ENCODE results near the gene AGPAT1. TPM values are rescaled to one million over a fixed set of nuclear protein-coding genes. Genes with fewer than 3 reads are reported as not detected.

Gene AGPAT1
- polyA plus RNA-seq, 1 donor from 2014 or later = 17.2 TPM

DNA sequence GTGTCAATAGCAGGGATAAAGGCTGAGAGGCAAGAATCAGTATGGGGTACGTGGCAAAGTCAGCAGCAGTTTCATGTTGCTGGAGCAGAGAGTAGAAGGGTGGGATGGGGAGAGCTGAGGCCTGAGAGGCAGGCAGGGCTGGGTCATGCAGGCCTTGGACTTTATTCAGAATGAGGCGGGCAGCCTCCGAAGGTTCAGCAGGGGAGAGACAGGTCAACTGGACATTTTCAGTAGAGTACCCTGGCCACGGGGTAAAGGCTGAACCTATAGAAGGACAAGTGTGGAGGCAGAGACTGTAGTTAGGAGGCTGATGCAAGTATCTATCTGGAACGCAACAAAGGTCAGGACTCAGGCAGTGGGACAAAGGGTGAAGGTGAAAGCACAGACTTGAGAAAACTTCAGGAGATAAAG is 34.3 kb upstream of the AGPAT1 start:
- H3K27ac Mint-ChIP-seq = no peak overlapping the region

GRCh38 chr6:32208996-32209395 is 33.1 kb upstream of the AGPAT1 start:
- peaks cover 4 to 11% (median 7%) of the 10 kb centered on the region in 3 donors for H3K4me1 Mint-ChIP-seq
- H3K27ac Mint-ChIP-seq = no peak overlapping the region
- H3K36me3 Mint-ChIP-seq = no peaks in the 10 kb centered on the region
- no peaks in the 10 kb centered on the region for H3K9me3 Mint-ChIP-seq
- peaks cover 3% of the 10 kb centered on the region for H3K27me3 Mint-ChIP-seq
- no peak overlapping the region for H3K4me3 Mint-ChIP-seq

More for the DNA sequence above, 34.3 kb upstream of the AGPAT1 start:
- peaks cover 5 to 6% (median 6%) of the 10 kb centered on the region in 3 donors for H3K4me1 Mint-ChIP-seq
- H3K36me3 Mint-ChIP-seq = no peaks in the 10 kb centered on the region
- no peak overlapping the region for H3K4me3 Mint-ChIP-seq
- no peaks in the 10 kb centered on the region for H3K9me3 Mint-ChIP-seq
- H3K27me3 Mint-ChIP-seq = no peaks in the 10 kb centered on the region

DNA sequence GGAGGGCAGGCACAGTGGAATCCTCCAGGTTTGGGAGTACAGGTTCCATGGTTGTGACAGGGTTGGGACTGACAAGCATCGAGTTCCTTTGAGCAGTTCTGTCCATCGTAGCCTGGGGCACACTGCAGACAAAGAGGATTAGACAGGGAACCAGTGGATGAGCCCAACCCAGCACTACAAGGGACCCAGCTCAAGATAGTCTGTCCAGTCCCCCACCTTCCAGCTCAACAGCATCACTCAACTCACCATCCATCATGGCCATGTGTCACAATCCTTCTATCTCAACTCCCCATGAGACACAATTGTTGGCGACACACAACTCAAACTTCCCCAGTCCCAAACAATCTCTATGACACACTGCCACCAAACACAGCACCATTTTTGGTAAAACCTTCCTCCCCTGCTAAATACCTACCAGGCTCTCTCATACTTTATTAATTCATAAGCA is 28.4 kb upstream of the AGPAT1 start:
- H3K4me1 Mint-ChIP-seq = peaks cover 4 to 11% (median 6%) of the 10 kb centered on the region in 3 donors
- peaks cover 0 to 2% (median 0%) of the 10 kb centered on the region in 3 donors for H3K9me3 Mint-ChIP-seq
- H3K4me3 Mint-ChIP-seq = no peak overlapping the region
- no peaks in the 10 kb centered on the region for H3K36me3 Mint-ChIP-seq
- peaks cover 3% of the 10 kb centered on the region for H3K27me3 Mint-ChIP-seq
- H3K27ac Mint-ChIP-seq = no peak overlapping the region

DNA sequence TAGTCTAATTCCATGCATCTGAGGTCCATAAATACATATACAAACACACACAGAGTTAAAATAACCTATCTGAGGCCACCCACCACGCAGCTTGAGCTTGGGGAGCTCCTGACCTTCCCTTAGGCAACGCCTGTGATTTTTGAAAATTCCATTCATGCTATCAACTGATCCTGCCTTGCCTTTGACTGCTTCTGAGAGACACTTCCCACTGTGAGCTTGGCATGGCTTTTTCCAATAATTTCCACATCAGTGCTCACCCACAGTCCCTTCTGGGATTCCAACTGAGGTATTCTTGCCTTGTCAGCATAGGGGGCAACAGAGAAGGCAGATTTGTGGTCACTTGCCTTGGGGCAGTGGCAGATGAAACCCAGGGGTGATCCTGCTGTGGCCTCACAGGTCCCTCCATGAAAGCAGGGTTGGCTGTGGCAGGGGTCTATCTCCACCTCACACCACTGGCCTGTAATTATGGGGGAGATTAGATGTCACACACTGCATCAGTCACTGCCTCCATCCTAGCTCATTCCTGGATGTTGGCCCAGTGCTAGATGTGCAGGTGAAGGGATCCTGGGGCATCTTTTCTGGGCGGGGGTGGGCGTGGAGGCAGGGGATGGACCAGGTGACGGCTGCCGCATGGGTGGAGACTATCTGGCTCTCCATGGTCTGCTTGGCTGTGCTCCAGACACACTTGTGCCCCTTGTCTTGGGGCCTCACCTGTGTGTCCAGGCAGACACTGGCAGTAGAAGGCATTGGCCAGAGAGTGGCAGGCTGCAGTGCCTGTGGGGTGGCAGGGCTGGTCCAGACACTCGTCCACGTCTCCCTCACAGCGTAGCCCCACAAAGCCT is 27.8 kb upstream of the AGPAT1 start:
- Mint-ChIP-seq H3K4me3 (no peak overlapping the region), H3K4me1 (peaks cover 4 to 11% (median 6%) of the 10 kb centered on the region in 3 donors), H3K27ac (no peak overlapping the region), H3K27me3 (peaks cover 3% of the 10 kb centered on the region), H3K9me3 (peaks cover 0 to 2% (median 0%) of the 10 kb centered on the region in 3 donors), H3K36me3 (no peaks in the 10 kb centered on the region)

DNA sequence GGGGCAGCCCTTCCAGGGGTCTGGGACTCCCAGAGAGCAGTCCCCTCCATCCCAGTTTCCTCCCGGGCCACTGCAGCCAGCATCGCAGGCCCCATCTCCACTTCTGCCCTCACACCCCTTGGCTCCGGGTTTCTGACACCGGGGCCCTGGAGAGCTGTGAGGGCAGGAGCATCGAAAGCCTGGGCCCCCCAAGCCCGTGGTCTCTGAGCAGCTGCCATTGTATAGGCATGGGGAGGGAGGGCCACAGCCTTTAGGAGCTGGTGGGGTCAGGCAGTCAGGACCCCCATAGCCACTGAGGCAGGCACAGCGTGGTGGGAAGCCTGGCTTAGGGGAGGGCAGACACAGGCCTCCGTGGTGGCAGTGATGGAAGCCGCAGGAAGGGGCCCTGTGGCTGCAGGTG is 26.3 kb upstream of the AGPAT1 start:
- H3K27ac Mint-ChIP-seq = peak overlapping the region in 1 of 3 donors; percentile 67
- peaks cover 3% of the 10 kb centered on the region for H3K27me3 Mint-ChIP-seq
- no peaks in the 10 kb centered on the region for H3K36me3 Mint-ChIP-seq
- H3K4me3 Mint-ChIP-seq = no peak overlapping the region
- H3K9me3 Mint-ChIP-seq = peaks cover 0 to 2% (median 0%) of the 10 kb centered on the region in 3 donors
- H3K4me1 Mint-ChIP-seq = peaks cover 1 to 6% (median 2%) of the 10 kb centered on the region in 3 donors

GRCh38 chr6:32200711-32201475 is 25.0 kb upstream of the AGPAT1 start:
- peak overlapping the region in 1 of 4 donors; percentile 41 for H3K4me3 Mint-ChIP-seq
- H3K36me3 Mint-ChIP-seq = no peaks in the 10 kb centered on the region
- H3K9me3 Mint-ChIP-seq = peaks cover 0 to 2% (median 0%) of the 10 kb centered on the region in 3 donors
- peak overlapping the region in 1 of 3 donors; percentile 42 for H3K27ac Mint-ChIP-seq
- peaks cover 3% of the 10 kb centered on the region for H3K27me3 Mint-ChIP-seq
- peaks cover 6 to 7% (median 6%) of the 10 kb centered on the region in 3 donors for H3K4me1 Mint-ChIP-seq

GRCh38 chr6:32198866-32199265 is 23.0 kb upstream of the AGPAT1 start:
- Mint-ChIP-seq H3K27ac (peak overlapping the region in 1 of 3 donors; percentile 70), H3K27me3 (no peaks in the 10 kb centered on the region), H3K4me1 (peaks cover 14 to 19% (median 17%) of the 10 kb centered on the region in 3 donors), H3K36me3 (no peaks in the 10 kb centered on the region), H3K9me3 (peaks cover 0 to 2% (median 0%) of the 10 kb centered on the region in 3 donors), H3K4me3 (peak overlapping the region in 1 of 4 donors; percentile 92)

- no peaks in the 10 kb centered on the region for H3K36me3 Mint-ChIP-seq
- no peaks in the 10 kb centered on the region for H3K9me3 Mint-ChIP-seq
- peak overlapping the region in 1 of 3 donors; percentile 96 for H3K27ac Mint-ChIP-seq
- H3K4me3 Mint-ChIP-seq = peak overlapping the region in 2 of 4 donors; percentile 68 to 92
- H3K27me3 Mint-ChIP-seq = no peaks in the 10 kb centered on the region
- peaks cover 19 to 24% (median 22%) of the 10 kb centered on the region in 3 donors for H3K4me1 Mint-ChIP-seq
Observed at GRCh38 chr6:32198345-32198696, 22.4 kb upstream of the AGPAT1 start.

DNA sequence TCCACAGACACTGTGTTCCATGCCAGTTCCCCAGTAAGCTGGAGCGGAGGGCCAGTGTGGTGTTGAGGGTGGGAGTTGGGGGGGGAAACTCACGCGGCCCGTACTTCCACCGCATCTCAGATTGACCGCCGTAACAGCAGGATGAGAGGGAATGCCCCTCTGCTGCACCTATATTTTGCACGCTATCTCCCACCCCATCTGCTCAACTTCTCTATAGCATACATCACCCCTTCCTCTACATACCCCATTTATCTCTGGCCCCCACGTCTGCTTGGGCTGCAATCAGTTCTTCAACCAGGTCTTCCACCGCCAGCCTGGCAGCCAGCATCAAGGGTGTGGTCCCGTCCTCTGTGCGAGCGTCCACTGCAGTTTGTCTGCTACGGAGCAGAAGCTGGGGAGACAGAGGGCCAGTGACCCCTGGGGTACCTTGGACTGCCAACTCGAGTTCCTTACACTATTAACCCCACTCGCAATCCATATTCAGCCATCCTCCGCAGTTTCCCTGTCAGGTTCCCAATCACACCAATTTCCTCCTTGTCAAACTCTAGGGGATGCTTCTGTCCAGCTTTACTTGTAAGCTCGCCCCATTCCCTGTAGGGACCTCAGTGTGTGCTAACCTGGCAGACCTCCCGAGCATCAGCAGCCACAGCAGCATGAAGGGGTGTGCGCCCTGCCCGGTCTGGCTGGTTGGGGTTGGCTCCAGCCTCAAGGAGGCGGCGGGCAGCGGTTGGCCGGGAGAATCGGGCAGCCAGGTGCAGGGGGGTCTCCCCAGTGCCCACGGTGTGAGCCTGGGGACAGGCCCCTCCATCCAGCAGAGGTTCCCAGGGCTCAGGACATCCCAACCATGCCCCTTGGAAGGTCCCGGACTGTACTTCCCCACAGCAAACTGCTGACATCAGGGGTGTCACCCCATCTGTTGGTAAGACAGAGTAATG is 21.1 kb upstream of the AGPAT1 start:
- Mint-ChIP-seq H3K36me3 (no peaks in the 10 kb centered on the region), H3K4me1 (peaks cover 21 to 24% (median 22%) of the 10 kb centered on the region in 3 donors), H3K9me3 (no peaks in the 10 kb centered on the region), H3K27me3 (no peaks in the 10 kb centered on the region), H3K4me3 (peak overlapping the region; percentile 92 to 99 (median 98)), H3K27ac (peak overlapping the region; percentile 96 to 100 (median 99))

GRCh38 chr6:32195902-32196681 is 20.2 kb upstream of the AGPAT1 start:
- peak overlapping the region; percentile 96 to 100 (median 99) for H3K27ac Mint-ChIP-seq
- no peaks in the 10 kb centered on the region for H3K27me3 Mint-ChIP-seq
- H3K4me3 Mint-ChIP-seq = peak overlapping the region; percentile 92 to 99 (median 98)
- H3K4me1 Mint-ChIP-seq = peaks cover 21 to 24% (median 22%) of the 10 kb centered on the region in 3 donors
- no peaks in the 10 kb centered on the region for H3K9me3 Mint-ChIP-seq
- H3K36me3 Mint-ChIP-seq = peaks cover 3% of the 10 kb centered on the region

GRCh38 chr6:32195652-32195901 is 19.7 kb upstream of the AGPAT1 start:
- H3K9me3 Mint-ChIP-seq = no peaks in the 10 kb centered on the region
- no peaks in the 10 kb centered on the region for H3K27me3 Mint-ChIP-seq
- peak overlapping the region; percentile 92 to 99 (median 98) for H3K4me3 Mint-ChIP-seq
- peaks cover 21 to 24% (median 22%) of the 10 kb centered on the region in 3 donors for H3K4me1 Mint-ChIP-seq
- H3K36me3 Mint-ChIP-seq = peaks cover 3% of the 10 kb centered on the region
- H3K27ac Mint-ChIP-seq = peak overlapping the region; percentile 96 to 100 (median 99)

GRCh38 chr6:32194825-32195651 is 19.2 kb upstream of the AGPAT1 start:
- peaks cover 21 to 24% (median 22%) of the 10 kb centered on the region in 3 donors for H3K4me1 Mint-ChIP-seq
- H3K9me3 Mint-ChIP-seq = no peaks in the 10 kb centered on the region
- peak overlapping the region; percentile 92 to 99 (median 98) for H3K4me3 Mint-ChIP-seq
- peak overlapping the region; percentile 96 to 100 (median 99) for H3K27ac Mint-ChIP-seq
- H3K27me3 Mint-ChIP-seq = no peaks in the 10 kb centered on the region
- H3K36me3 Mint-ChIP-seq = peaks cover 3% of the 10 kb centered on the region

- Mint-ChIP-seq H3K27ac (peak overlapping the region in 2 of 3 donors; percentile 91 to 96), H3K4me3 (peak overlapping the region in 3 of 4 donors; percentile 92 to 99 (median 98)), H3K4me1 (peaks cover 21 to 24% (median 22%) of the 10 kb centered on the region in 3 donors), H3K27me3 (no peaks in the 10 kb centered on the region), H3K36me3 (peaks cover 3% of the 10 kb centered on the region), H3K9me3 (no peaks in the 10 kb centered on the region)
Observed at GRCh38 chr6:32194388-32194787, 18.5 kb upstream of the AGPAT1 start.

Measured in IgD-negative memory B cell (primary cell).